Heart right ventricle (tissue), 16 donors: Measurements from ENCODE around the gene TFPI2. TPM values are rescaled to one million over a fixed set of nuclear protein-coding genes. Genes with fewer than 3 reads are reported as not detected.

Experiments
- ATAC-seq, 8 donors: fragments of 200-7000 bp; cut with Tn5 transposase; one replicate each; pipeline ENCODE4 v1.9.1; 2020; ENCODE audit warnings: mild to moderate bottlenecking in 8 of 8, moderate library complexity in 8 of 8, moderate number of reproducible peaks in 1 of 8
- DNase-seq, 2 donors: peaks; one replicate each; pipeline ENCODE4 v3.0.0-alpha.2; 2020
- H3K27ac ChIP-seq, 10 donors: fragments of 200-600 bp; sonication (generic) in 2 of 10; one replicate each; pipeline versions ENCODE4 v1.5.0 to v1.8.0; 2020 to 2022; ENCODE audit warnings: mild to moderate bottlenecking in 3 of 10
- H3K27me3 ChIP-seq, 7 donors: fragments of 200-600 bp; one replicate each; pipeline ENCODE4 v1.8.0; 2021 to 2022; ENCODE audit warnings: mild to moderate bottlenecking in 2 of 7
- H3K36me3 ChIP-seq, 9 donors: fragments of 200-600 bp; sonication (generic) in 1 of 9; one replicate each; pipeline versions ENCODE4 v1.5.0 to v1.8.0; 2020 to 2022; ENCODE audit warnings: mild to moderate bottlenecking in 2 of 9
- H3K4me1 ChIP-seq, 9 donors: fragments of 200-600 bp; sonication (generic) in 1 of 9; one replicate each; pipeline versions ENCODE4 v1.5.0 to v1.8.0; 2020 to 2022; ENCODE audit warnings: mild to moderate bottlenecking in 4 of 9
- H3K4me3 ChIP-seq, 10 donors: fragments of 200-600 bp; sonication (generic) in 2 of 10; one replicate each; pipeline versions ENCODE4 v1.5.0 to v1.8.0; 2020 to 2022; ENCODE audit warnings: mild to moderate bottlenecking in 7 of 10, moderate library complexity in 2 of 10
- H3K9me3 ChIP-seq, 11 donors: fragments of 200-600 bp in 10 of 11; sonication (generic) in 2 of 11; one replicate each; pipeline versions ENCODE4 v1.5.0 to v1.8.0; 2013 to 2022; ENCODE audit warnings: mild to moderate bottlenecking in 2 of 11, control low read depth in 1 of 11, moderate library complexity in 1 of 11
- WGBS, 2 donors: extraction: QIAGEN DNeasy Blood & Tissue Kit; methylation state at CpG; one replicate each; pipeline ENCODE4 v1.1.7; 2013; ENCODE audit warnings: inconsistent platforms in 1 of 2; 5-methylcytosine and 5-hydroxymethylcytosine counted together
- intact Hi-C, 10 donors: fragments of 100-400 bp; cut with DNase I; formaldehyde crosslinking; loops; one replicate each; pipeline versions ENCODE4 v1.11.1 to v1.14.2; 2022
- long read RNA-seq, 3 donors: library from polyadenylated mRNA; unstranded; transcript quantifications; one replicate each; pipeline ENCODE4 v2.0.0, GENCODE V29; 2020 to 2021
- polyA plus RNA-seq, 2 donors: library from polyadenylated mRNA; stranded (reverse); fragments of 200-250 nt; gene quantifications; one replicate each; pipeline ENCODE4 v1.2.3, GENCODE V29; 2013
- total RNA-seq, 10 donors: library from RNA; stranded (reverse); fragmentation: NEBNext Ultra II Directional in 3 of 10; extraction: Animal tissue kit (Norgen Biotek cat#: 25700) in 3 of 10; gene quantifications; one replicate each; pipeline versions ENCODE4 v1.2.1 to v1.2.4, GENCODE V29; 2021 to 2023
- TF ChIP-seq, protein P1 (sequence below), 9 donors: fragments of 200-600 bp; sonication (generic) in 2 of 9; IDR thresholded peaks; one replicate each; pipeline versions ENCODE4 v1.5.0 to v1.8.0; 2021 to 2022; ENCODE audit warnings: antibody characterized with exemption in 9 of 9, mild to moderate bottlenecking in 5 of 9, moderate library complexity in 1 of 9
- donor health status: Arrhythmogenic right ventricular cardiomyopathy.
- donor health status: ischemic (EF 13 %, LVEDD 7.1; RV severe dilation, severe dysfunction).
- donor health status: healthy with polysubstance abuse.
- donor health status: DM: no; HTN: yes; CAD: no.
- donor health status: DM: no; HTN: no; CAD: no.
- donor health status: ischemic (EF 25% LVEDD 6.9; RV normal size, moderate dysfunction).
- donor health status: ischemic (EF 25% LVEDD 5.7; RV mildly dilated, moderate dysfunction).
- donor health status: healthy.
- donor health status: DM: yes; HTN: yes; CAD: no.
- donor health status: Ischemic cardiomyopathy.
- donor health status: ischemic (EF 35%, LVEDD 5.7; RV mildly dilated, moderate dysfunction).
- donor health status: nonischemic (EF 11% LVEDD 7.7; RV severe dilation, severe dysfunction).
- donor health status: DM: yes; HTN: yes; CAD: no.
- donor health status: PGD.
- donor health status: ischemic (EF 29% LVEDD 5.4; RV normal size, mild dysfunction).
- donor health status: nonischemic (EF 23%, LVEDD 6.1; RV moderate dilation, normal function).

TFPI2 gene, protein sequence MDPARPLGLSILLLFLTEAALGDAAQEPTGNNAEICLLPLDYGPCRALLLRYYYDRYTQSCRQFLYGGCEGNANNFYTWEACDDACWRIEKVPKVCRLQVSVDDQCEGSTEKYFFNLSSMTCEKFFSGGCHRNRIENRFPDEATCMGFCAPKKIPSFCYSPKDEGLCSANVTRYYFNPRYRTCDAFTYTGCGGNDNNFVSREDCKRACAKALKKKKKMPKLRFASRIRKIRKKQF
- total RNA-seq (10 to 100 TPM in 1 of 10 donors, 1 to 10 TPM in 9; 1.1 to 13.4 (median 2.2) TPM), polyA plus RNA-seq (1 to 10 TPM; 1.8 to 8.5 TPM)
- long read RNA-seq, donor 1, partial matches to known transcripts, result 1 of 1 reads
- long read RNA-seq, donor 1, other reads (novel, unspliced or antisense), result 0 of 1 reads
- long read RNA-seq, donor 2, partial matches to known transcripts, result 2 of 3 reads
- long read RNA-seq, donor 2, other reads (novel, unspliced or antisense), result 0 of 3 reads
- long read RNA-seq, donor 3, transcript TFPI2-201 (5 exons, 2,445 nt), result major isoform, 6 of 8 reads
- long read RNA-seq, donor 3, partial matches to known transcripts, result 2 of 8 reads
- long read RNA-seq, donor 3, other reads (novel, unspliced or antisense), result 0 of 8 reads

DNA sequence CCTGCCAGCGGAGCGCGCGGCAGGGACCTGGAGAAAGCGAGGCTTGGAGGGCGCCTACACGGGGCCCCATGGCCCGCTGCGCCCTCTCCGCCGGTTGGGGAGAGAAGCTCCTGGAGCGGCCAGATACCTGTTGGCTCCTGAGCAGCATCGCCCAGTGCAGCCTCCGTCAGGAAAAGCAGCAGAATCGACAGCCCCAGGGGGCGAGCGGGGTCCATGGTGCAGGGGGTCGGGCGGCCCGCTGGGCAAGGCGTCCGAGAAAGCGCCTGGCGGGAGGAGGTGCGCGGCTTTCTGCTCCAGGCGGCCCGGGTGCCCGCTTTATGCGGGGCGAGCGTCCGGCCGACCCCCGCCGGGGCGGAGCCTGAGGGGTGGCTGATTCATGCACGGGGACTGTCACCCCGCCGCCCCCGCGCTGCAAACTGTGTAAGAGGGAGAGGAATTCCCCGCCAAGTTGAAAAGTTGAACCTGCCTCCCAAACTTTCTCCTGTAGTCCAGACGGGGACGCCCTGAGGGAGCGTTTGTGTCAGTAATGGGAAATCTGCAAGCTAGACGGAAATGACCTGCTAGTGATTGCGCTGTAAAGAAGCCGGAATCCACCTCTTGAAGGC, at the start of gene TFPI2:
TFPI2 (minus strand) TSS at position 290 of the 605 bp plus-strand sequence; CDS start at position 215, 75 bp downstream.
- peak within 1 kb of the TSS in 9 of 10 donors; percentile 13 to 66 (median 46) for H3K27ac ChIP-seq
- intact Hi-C loops, result loop anchor here in 2 of 10 donors (10.0 kb wide), 2 partner anchors 324 to 544 kb away; no protein-coding TSS in a partner anchor

DNA sequence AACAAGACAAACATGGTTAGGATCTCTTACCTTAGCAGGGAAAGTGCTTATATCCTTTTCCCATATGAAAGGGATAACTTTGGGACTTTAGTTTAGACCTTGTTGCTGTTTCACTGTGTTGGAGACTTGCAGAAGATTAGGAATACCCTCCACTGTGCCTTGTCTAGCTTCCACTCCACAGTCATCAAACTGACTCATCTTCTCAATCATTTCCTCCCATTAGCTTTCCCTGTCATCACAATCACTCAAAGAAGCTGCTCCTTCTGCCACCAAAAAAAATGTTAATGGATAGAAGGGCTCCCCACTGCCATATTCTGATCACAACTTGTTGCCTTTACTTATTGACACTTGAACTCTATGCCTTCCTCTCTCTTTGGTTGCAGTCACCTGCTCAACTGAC, 47.7 kb upstream of the TFPI2 start:
- intact Hi-C loops, result no loop called here
- no peak overlapping the region for H3K4me3 ChIP-seq
- DNase-seq (no peak), ATAC-seq (no peak)
- peaks cover 0 to 2% (median 0%) of the 10 kb centered on the region in 9 donors for H3K4me1 ChIP-seq
- H3K27me3 ChIP-seq, result no peaks in the 10 kb centered on the region
- no peaks in the 10 kb centered on the region for H3K9me3 ChIP-seq
- H3K36me3 ChIP-seq, result no peaks in the 10 kb centered on the region
- TF ChIP-seq, protein P1, sequence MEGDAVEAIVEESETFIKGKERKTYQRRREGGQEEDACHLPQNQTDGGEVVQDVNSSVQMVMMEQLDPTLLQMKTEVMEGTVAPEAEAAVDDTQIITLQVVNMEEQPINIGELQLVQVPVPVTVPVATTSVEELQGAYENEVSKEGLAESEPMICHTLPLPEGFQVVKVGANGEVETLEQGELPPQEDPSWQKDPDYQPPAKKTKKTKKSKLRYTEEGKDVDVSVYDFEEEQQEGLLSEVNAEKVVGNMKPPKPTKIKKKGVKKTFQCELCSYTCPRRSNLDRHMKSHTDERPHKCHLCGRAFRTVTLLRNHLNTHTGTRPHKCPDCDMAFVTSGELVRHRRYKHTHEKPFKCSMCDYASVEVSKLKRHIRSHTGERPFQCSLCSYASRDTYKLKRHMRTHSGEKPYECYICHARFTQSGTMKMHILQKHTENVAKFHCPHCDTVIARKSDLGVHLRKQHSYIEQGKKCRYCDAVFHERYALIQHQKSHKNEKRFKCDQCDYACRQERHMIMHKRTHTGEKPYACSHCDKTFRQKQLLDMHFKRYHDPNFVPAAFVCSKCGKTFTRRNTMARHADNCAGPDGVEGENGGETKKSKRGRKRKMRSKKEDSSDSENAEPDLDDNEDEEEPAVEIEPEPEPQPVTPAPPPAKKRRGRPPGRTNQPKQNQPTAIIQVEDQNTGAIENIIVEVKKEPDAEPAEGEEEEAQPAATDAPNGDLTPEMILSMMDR (IDR thresholded peaks at IDR 0.05), result no peak
- H3K27ac ChIP-seq, result no peak overlapping the region

More for the DNA sequence above, at the start of gene TFPI2:
- Histone ChIP-seq H3K9me3 (no peaks in the 10 kb centered on the region), H3K27me3 (peaks cover 0 to 33% (median 9%) of the 10 kb centered on the region in 7 donors), H3K36me3 (no peaks in the 10 kb centered on the region), H3K4me1 (peaks cover 0 to 26% (median 11%) of the 10 kb centered on the region in 9 donors), H3K4me3 (peak within 1 kb of the TSS; percentile 41 to 68 (median 62))
- 1% methylated on average over 49 of the region's 49 CpGs for WGBS, 2 donors
- TF ChIP-seq, protein P1 (IDR thresholded peaks at IDR 0.05), result peak in 3 of 9 donors; percentile 18 to 41 (median 24)
- DNase-seq (peak; percentile 15 to 47), ATAC-seq (peak; percentile 62 to 85 (median 79))

DNA sequence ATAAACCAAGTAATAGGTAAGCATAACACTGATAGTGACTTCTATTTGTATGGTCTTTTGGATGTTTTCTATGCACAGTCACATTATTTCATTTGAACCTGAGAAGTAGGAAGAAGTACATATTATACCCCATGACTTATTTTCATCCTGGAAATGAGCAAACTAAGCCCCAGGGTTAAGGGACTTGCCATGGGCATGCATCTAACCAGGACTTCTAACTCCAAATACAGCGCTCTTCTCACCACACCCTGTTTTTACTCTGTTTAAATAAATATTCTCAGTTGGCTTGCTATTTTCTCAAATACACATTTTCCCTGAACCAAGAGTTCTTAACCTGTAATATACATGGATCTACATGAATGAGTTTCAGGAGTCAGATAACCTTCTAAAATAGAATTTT, 47.3 kb upstream of the TFPI2 start:
- intact Hi-C loops, result no loop called here
- Histone ChIP-seq H3K36me3 (no peaks in the 10 kb centered on the region), H3K4me1 (no peaks in the 10 kb centered on the region), H3K27me3 (no peaks in the 10 kb centered on the region), H3K4me3 (no peak overlapping the region), H3K9me3 (no peaks in the 10 kb centered on the region), H3K27ac (no peak overlapping the region)
- TF ChIP-seq, protein P1 (IDR thresholded peaks at IDR 0.05), result no peak
- ATAC-seq (no peak), DNase-seq (no peak)
- WGBS, 2 donors, result 97% methylated on average over 1 of the region's 1 CpG

DNA sequence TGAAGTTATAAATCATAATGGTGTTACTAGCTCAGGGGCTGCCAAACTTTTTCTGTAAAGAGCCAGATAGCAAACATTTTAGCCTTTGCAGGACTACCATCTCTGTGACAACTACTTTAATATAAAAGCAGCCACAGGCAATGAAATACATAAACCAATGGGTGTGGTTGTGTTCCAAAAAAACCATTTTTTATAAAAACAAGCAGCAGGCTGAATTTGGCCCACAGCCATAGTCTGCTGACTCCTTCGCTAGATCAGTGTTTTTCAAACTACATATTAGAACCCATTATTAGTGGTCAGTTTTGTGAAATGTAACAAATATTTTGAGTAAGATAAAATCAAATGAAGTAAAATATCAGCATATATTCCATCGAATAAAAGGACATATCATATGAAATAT, 44.5 kb upstream of the TFPI2 start:
- intact Hi-C loops, result no loop called here
- Histone ChIP-seq H3K27ac (no peak overlapping the region), H3K4me1 (peaks cover 0 to 13% (median 0%) of the 10 kb centered on the region in 9 donors), H3K4me3 (no peak overlapping the region), H3K9me3 (no peaks in the 10 kb centered on the region), H3K36me3 (no peaks in the 10 kb centered on the region), H3K27me3 (no peaks in the 10 kb centered on the region)
- DNase-seq, result no peak
- no peak for ATAC-seq
- WGBS, 2 donors, result 76 to 83% methylated on average over 2 of the region's 2 CpGs
- TF ChIP-seq, protein P1 (IDR thresholded peaks at IDR 0.05), result no peak
